ENCODE results near the gene FLT3.

The FLT3 gene

GRCh38 chr13:28027607-28028364, 72.6 kb downstream of the FLT3 start:
- no peaks in the 10 kb centered on the region for H3K27me3 ChIP-seq (ENCODE audit: insufficient read depth, poor library complexity, severe bottlenecking)
- no peak for TF ChIP-seq REST (IDR thresholded peaks at IDR 0.05; ENCODE audit: insufficient replicate concordance, low read depth)
- TF ChIP-seq SPI1 (IDR thresholded peaks at IDR 0.05; ENCODE audit: borderline replicate concordance, low read depth) = no peak
- TF ChIP-seq POLR2AphosphoS5 (IDR thresholded peaks at IDR 0.05; ENCODE audit: low read depth) = no peak
- TF ChIP-seq GABPA (IDR thresholded peaks at IDR 0.05; ENCODE audit: low read depth) = no peak
- TF ChIP-seq, protein P1, sequence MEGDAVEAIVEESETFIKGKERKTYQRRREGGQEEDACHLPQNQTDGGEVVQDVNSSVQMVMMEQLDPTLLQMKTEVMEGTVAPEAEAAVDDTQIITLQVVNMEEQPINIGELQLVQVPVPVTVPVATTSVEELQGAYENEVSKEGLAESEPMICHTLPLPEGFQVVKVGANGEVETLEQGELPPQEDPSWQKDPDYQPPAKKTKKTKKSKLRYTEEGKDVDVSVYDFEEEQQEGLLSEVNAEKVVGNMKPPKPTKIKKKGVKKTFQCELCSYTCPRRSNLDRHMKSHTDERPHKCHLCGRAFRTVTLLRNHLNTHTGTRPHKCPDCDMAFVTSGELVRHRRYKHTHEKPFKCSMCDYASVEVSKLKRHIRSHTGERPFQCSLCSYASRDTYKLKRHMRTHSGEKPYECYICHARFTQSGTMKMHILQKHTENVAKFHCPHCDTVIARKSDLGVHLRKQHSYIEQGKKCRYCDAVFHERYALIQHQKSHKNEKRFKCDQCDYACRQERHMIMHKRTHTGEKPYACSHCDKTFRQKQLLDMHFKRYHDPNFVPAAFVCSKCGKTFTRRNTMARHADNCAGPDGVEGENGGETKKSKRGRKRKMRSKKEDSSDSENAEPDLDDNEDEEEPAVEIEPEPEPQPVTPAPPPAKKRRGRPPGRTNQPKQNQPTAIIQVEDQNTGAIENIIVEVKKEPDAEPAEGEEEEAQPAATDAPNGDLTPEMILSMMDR (IDR thresholded peaks at IDR 0.05; ENCODE audit: insufficient read depth, low read length) = no peak
- no peak overlapping the region for H3K4me3 ChIP-seq (replicated peaks; ENCODE audit: insufficient read depth, low read length)
- no peak overlapping the region for H3K27ac ChIP-seq (replicated peaks)
- DNase-seq (ENCODE audit: low read depth in 1 of 2, low spot score in 1 of 2) = no peak

GRCh38 chr13:28027071-28027470, 73.3 kb downstream of the FLT3 start:
- no peak for DNase-seq (ENCODE audit: low read depth in 1 of 2, low spot score in 1 of 2)
- no peak overlapping the region for H3K4me3 ChIP-seq (replicated peaks; ENCODE audit: insufficient read depth, low read length)
- H3K27ac ChIP-seq (replicated peaks) = no peak overlapping the region
- TF ChIP-seq POLR2AphosphoS5 (IDR thresholded peaks at IDR 0.05; ENCODE audit: low read depth) (no peak), REST (IDR thresholded peaks at IDR 0.05; ENCODE audit: insufficient replicate concordance, low read depth) (no peak)
- H3K27me3 ChIP-seq (ENCODE audit: insufficient read depth, poor library complexity, severe bottlenecking) = no peaks in the 10 kb centered on the region

GRCh38 chr13:28026508-28026907, 73.9 kb downstream of the FLT3 start:
- TF ChIP-seq REST (IDR thresholded peaks at IDR 0.05; ENCODE audit: insufficient replicate concordance, low read depth) (no peak), POLR2AphosphoS5 (IDR thresholded peaks at IDR 0.05; ENCODE audit: low read depth) (no peak), GABPA (IDR thresholded peaks at IDR 0.05; ENCODE audit: low read depth) (no peak), SPI1 (IDR thresholded peaks at IDR 0.05; ENCODE audit: borderline replicate concordance, low read depth) (no peak)
- TF ChIP-seq, protein P1 (IDR thresholded peaks at IDR 0.05; ENCODE audit: insufficient read depth, low read length) = no peak
- Histone ChIP-seq H3K27ac (replicated peaks) (no peak overlapping the region), H3K27me3 (ENCODE audit: insufficient read depth, poor library complexity, severe bottlenecking) (no peaks in the 10 kb centered on the region), H3K4me3 (replicated peaks; ENCODE audit: insufficient read depth, low read length) (no peak overlapping the region)
- DNase-seq (ENCODE audit: low read depth in 1 of 2, low spot score in 1 of 2) = no peak

All from HL-60 (cell line).